NB4 (cell line): Measurements from ENCODE around the gene KRT72.

Experiments
- DNase-seq: peaks from one replicate; pipeline ENCODE4 v3.0.0; 2010; ENCODE audit warnings: low read depth
- H3K4me3 ChIP-seq: one replicate; pipeline ENCODE4 v1.5.1; 2011; ENCODE audit warnings: mild to moderate bottlenecking, low read depth, low read length, moderate library complexity
- MYC ChIP-seq: IDR thresholded peaks from 2 replicates; pipeline ENCODE4 v1.6.1; 2011; ENCODE audit warnings: low read depth, low read length
- POLR2A ChIP-seq: IDR thresholded peaks from 2 replicates; pipeline ENCODE4 v1.6.1; 2011; ENCODE audit warnings: mild to moderate bottlenecking; ENCODE audit not compliant: insufficient read length; ENCODE audit errors: extremely low read depth
- TF ChIP-seq, protein P1 (sequence below): IDR thresholded peaks from one replicate; pipeline ENCODE4 v1.5.1; 2012; ENCODE audit warnings: low read depth, low read length
- TF ChIP-seq, protein P2 (sequence below): IDR thresholded peaks from 2 replicates; pipeline ENCODE4 v1.6.1; 2011; ENCODE audit warnings: low read depth, low read length

The KRT72 gene

DNA sequence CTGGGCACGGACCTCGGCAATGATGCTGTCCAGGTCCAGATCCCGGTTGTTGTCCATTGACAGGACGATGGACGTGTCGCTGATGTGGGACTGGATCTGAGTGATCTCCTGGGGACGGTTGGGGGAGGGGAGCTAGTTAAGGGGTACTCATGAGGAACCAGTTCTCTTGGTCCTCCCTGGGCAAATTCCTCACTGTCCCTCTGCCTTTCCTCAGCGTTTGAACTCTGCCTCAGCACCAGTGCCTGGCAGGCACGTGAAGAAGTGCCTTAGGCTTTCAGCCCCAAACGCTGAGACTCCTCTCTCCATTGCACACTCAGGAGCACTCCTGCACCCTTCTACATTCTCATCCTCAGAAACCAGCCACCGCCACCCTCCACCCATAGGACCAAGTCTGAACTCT is 9.7 kb downstream of the KRT72 start:
- no peak for TF ChIP-seq POLR2A
- TF ChIP-seq, protein P1, sequence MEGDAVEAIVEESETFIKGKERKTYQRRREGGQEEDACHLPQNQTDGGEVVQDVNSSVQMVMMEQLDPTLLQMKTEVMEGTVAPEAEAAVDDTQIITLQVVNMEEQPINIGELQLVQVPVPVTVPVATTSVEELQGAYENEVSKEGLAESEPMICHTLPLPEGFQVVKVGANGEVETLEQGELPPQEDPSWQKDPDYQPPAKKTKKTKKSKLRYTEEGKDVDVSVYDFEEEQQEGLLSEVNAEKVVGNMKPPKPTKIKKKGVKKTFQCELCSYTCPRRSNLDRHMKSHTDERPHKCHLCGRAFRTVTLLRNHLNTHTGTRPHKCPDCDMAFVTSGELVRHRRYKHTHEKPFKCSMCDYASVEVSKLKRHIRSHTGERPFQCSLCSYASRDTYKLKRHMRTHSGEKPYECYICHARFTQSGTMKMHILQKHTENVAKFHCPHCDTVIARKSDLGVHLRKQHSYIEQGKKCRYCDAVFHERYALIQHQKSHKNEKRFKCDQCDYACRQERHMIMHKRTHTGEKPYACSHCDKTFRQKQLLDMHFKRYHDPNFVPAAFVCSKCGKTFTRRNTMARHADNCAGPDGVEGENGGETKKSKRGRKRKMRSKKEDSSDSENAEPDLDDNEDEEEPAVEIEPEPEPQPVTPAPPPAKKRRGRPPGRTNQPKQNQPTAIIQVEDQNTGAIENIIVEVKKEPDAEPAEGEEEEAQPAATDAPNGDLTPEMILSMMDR: no peak
- TF ChIP-seq MYC: no peak
- TF ChIP-seq, protein P2, sequence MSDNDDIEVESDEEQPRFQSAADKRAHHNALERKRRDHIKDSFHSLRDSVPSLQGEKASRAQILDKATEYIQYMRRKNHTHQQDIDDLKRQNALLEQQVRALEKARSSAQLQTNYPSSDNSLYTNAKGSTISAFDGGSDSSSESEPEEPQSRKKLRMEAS: no peak
- no peak for DNase-seq
- no peak overlapping the region for H3K4me3 ChIP-seq

- TF ChIP-seq, protein P2: no peak
- TF ChIP-seq MYC (no peak), POLR2A (no peak)
- TF ChIP-seq, protein P1: no peak
- H3K4me3 ChIP-seq: no peak overlapping the region
- DNase-seq: no peak
Measured at GRCh38 chr12:52590021-52590420, 11.2 kb downstream of the KRT72 start.

GRCh38 chr12:52587563-52587962 is 13.7 kb downstream of the KRT72 start:
- TF ChIP-seq, protein P2: no peak
- TF ChIP-seq POLR2A: no peak
- TF ChIP-seq, protein P1: no peak
- no peak for TF ChIP-seq MYC
- DNase-seq: no peak
- no peak overlapping the region for H3K4me3 ChIP-seq

GRCh38 chr12:52585946-52586345 is 15.3 kb downstream of the KRT72 start:
- TF ChIP-seq, protein P2: no peak
- TF ChIP-seq, protein P1: no peak
- TF ChIP-seq MYC: no peak
- no peak overlapping the region for H3K4me3 ChIP-seq
- no peak for DNase-seq

- TF ChIP-seq, protein P2: no peak
- TF ChIP-seq, protein P1: no peak
- no peak for TF ChIP-seq POLR2A
- no peak for TF ChIP-seq MYC
- no peak overlapping the region for H3K4me3 ChIP-seq
- no peak for DNase-seq
Measured at GRCh38 chr12:52585066-52585465, 16.2 kb downstream of the KRT72 start.
